Activated naive CD8-positive, alpha-beta T cell treated with anti-CD3 and anti-CD28 coated beads, Interleukin-2, amount 50 U/mL, for 24 hours (primary cell): ENCODE results near the gene TMEM123.

Experiments used
- ATAC-seq: fragments of 150-1000 bp; cut with Tn5 transposase; one replicate; pipeline ENCODE4 v1.10.0; 2021
- DNase-seq: peaks from one replicate; pipeline ENCODE4 v3.0.0; 2021
- H3K27ac Mint-ChIP-seq: one replicate; pipeline ENCODE4 v1.8.0; 2021; ENCODE audit warnings: mild to moderate bottlenecking, mixed read lengths
- H3K27me3 Mint-ChIP-seq: one replicate; pipeline ENCODE4 v1.8.0; 2021; ENCODE audit warnings: mixed read lengths
- H3K36me3 Mint-ChIP-seq: one replicate; pipeline ENCODE4 v1.8.0; 2021; ENCODE audit warnings: low read depth, mixed read lengths
- H3K4me1 Mint-ChIP-seq: one replicate; pipeline ENCODE4 v1.8.0; 2021; ENCODE audit warnings: mixed read lengths
- H3K4me3 Mint-ChIP-seq: one replicate; pipeline ENCODE4 v1.8.0; 2021; ENCODE audit warnings: mild to moderate bottlenecking, moderate library complexity, mixed read lengths
- H3K9me3 Mint-ChIP-seq: one replicate; pipeline ENCODE4 v1.8.0; 2021; ENCODE audit warnings: mixed read lengths

TMEM123 gene

GRCh38 chr11:102465696-102466095, 13.1 kb upstream of the TMEM123 start:
- no peaks in the 10 kb centered on the region for H3K9me3 Mint-ChIP-seq
- no peaks in the 10 kb centered on the region for H3K27me3 Mint-ChIP-seq
- ATAC-seq (no peak), DNase-seq (no peak)
- peaks cover 80% of the 10 kb centered on the region for H3K4me1 Mint-ChIP-seq
- H3K4me3 Mint-ChIP-seq: no peak overlapping the region
- H3K27ac Mint-ChIP-seq: peak overlapping the region; percentile 24
- no peaks in the 10 kb centered on the region for H3K36me3 Mint-ChIP-seq

GRCh38 chr11:102464859-102465500, 12.4 kb upstream of the TMEM123 start:
- H3K4me3 Mint-ChIP-seq: no peak overlapping the region
- DNase-seq (no peak), ATAC-seq (no peak)
- no peak overlapping the region for H3K27ac Mint-ChIP-seq
- H3K36me3 Mint-ChIP-seq: no peaks in the 10 kb centered on the region
- H3K4me1 Mint-ChIP-seq: peaks cover 76% of the 10 kb centered on the region
- H3K27me3 Mint-ChIP-seq: no peaks in the 10 kb centered on the region
- peaks cover 3% of the 10 kb centered on the region for H3K9me3 Mint-ChIP-seq

GRCh38 chr11:102464037-102464436, 11.5 kb upstream of the TMEM123 start:
- Mint-ChIP-seq H3K27me3 (no peaks in the 10 kb centered on the region), H3K4me1 (peaks cover 76% of the 10 kb centered on the region), H3K27ac (no peak overlapping the region), H3K9me3 (peaks cover 8% of the 10 kb centered on the region), H3K4me3 (no peak overlapping the region), H3K36me3 (no peaks in the 10 kb centered on the region)
- ATAC-seq (no peak), DNase-seq (no peak)

GRCh38 chr11:102462610-102463009, 10.0 kb upstream of the TMEM123 start:
- Mint-ChIP-seq H3K27me3 (no peaks in the 10 kb centered on the region), H3K4me3 (no peak overlapping the region), H3K9me3 (peaks cover 8% of the 10 kb centered on the region), H3K36me3 (no peaks in the 10 kb centered on the region), H3K27ac (no peak overlapping the region), H3K4me1 (peaks cover 76% of the 10 kb centered on the region)
- no peak for ATAC-seq
- DNase-seq: no peak

GRCh38 chr11:102459393-102459792, 6.8 kb upstream of the TMEM123 start:
- no peaks in the 10 kb centered on the region for H3K36me3 Mint-ChIP-seq
- ATAC-seq (no peak), DNase-seq (no peak)
- no peaks in the 10 kb centered on the region for H3K27me3 Mint-ChIP-seq
- peaks cover 77% of the 10 kb centered on the region for H3K4me1 Mint-ChIP-seq
- peak overlapping the region; percentile 43 for H3K27ac Mint-ChIP-seq
- H3K4me3 Mint-ChIP-seq: no peak overlapping the region
- peaks cover 8% of the 10 kb centered on the region for H3K9me3 Mint-ChIP-seq

GRCh38 chr11:102458548-102458947, 6.0 kb upstream of the TMEM123 start:
- DNase-seq: no peak
- Mint-ChIP-seq H3K27me3 (no peaks in the 10 kb centered on the region), H3K36me3 (no peaks in the 10 kb centered on the region), H3K4me1 (peaks cover 79% of the 10 kb centered on the region), H3K4me3 (no peak overlapping the region), H3K27ac (peak overlapping the region; percentile 21), H3K9me3 (peaks cover 8% of the 10 kb centered on the region)
- no peak for ATAC-seq

- Mint-ChIP-seq H3K4me1 (peaks cover 84% of the 10 kb centered on the region), H3K9me3 (peaks cover 8% of the 10 kb centered on the region), H3K27me3 (no peaks in the 10 kb centered on the region), H3K27ac (peak overlapping the region; percentile 21), H3K36me3 (no peaks in the 10 kb centered on the region), H3K4me3 (no peak overlapping the region)
- ATAC-seq: no peak
- no peak for DNase-seq
Observed at GRCh38 chr11:102457865-102458264, 5.3 kb upstream of the TMEM123 start.

- DNase-seq: no peak
- Mint-ChIP-seq H3K4me3 (peak overlapping the region; percentile 24), H3K27me3 (no peaks in the 10 kb centered on the region), H3K4me1 (peaks cover 82% of the 10 kb centered on the region), H3K9me3 (peaks cover 8% of the 10 kb centered on the region), H3K27ac (no peak overlapping the region), H3K36me3 (no peaks in the 10 kb centered on the region)
- ATAC-seq: no peak
Observed at GRCh38 chr11:102457056-102457677, 4.6 kb upstream of the TMEM123 start.

- Mint-ChIP-seq H3K27me3 (no peaks in the 10 kb centered on the region), H3K4me3 (no peak overlapping the region), H3K9me3 (peaks cover 8% of the 10 kb centered on the region), H3K4me1 (peaks cover 80% of the 10 kb centered on the region), H3K27ac (no peak overlapping the region), H3K36me3 (peaks cover 2% of the 10 kb centered on the region)
- no peak for DNase-seq
- ATAC-seq: no peak
Observed at GRCh38 chr11:102456381-102456780, 3.8 kb upstream of the TMEM123 start.

GRCh38 chr11:102453921-102454320, 1.4 kb upstream of the TMEM123 start:
- Mint-ChIP-seq H3K27ac (peak overlapping the region; percentile 96), H3K4me3 (peak overlapping the region; percentile 27), H3K27me3 (no peaks in the 10 kb centered on the region), H3K36me3 (peaks cover 13% of the 10 kb centered on the region), H3K4me1 (peaks cover 80% of the 10 kb centered on the region), H3K9me3 (no peaks in the 10 kb centered on the region)
- ATAC-seq (no peak), DNase-seq (no peak)

GRCh38 chr11:102453302-102453695, 734 bp upstream of the TMEM123 start:
- DNase-seq (no peak), ATAC-seq (no peak)
- Mint-ChIP-seq H3K9me3 (no peaks in the 10 kb centered on the region), H3K4me3 (peak overlapping the region; percentile 86), H3K4me1 (peaks cover 80% of the 10 kb centered on the region), H3K27me3 (no peaks in the 10 kb centered on the region), H3K27ac (peak overlapping the region; percentile 96), H3K36me3 (peaks cover 17% of the 10 kb centered on the region)

- peak overlapping the region; percentile 86 for H3K4me3 Mint-ChIP-seq
- peaks cover 80% of the 10 kb centered on the region for H3K4me1 Mint-ChIP-seq
- peak overlapping the region; percentile 94 for H3K27ac Mint-ChIP-seq
- ATAC-seq: peak; percentile 57
- no peaks in the 10 kb centered on the region for H3K9me3 Mint-ChIP-seq
- DNase-seq: peak; percentile 77
- H3K27me3 Mint-ChIP-seq: no peaks in the 10 kb centered on the region
- peaks cover 31% of the 10 kb centered on the region for H3K36me3 Mint-ChIP-seq
Observed at GRCh38 chr11:102451681-102452460, 694 bp downstream of the TMEM123 start.

- Mint-ChIP-seq H3K36me3 (peaks cover 38% of the 10 kb centered on the region), H3K4me3 (peak overlapping the region; percentile 86), H3K27ac (peak overlapping the region; percentile 94), H3K27me3 (no peaks in the 10 kb centered on the region), H3K9me3 (no peaks in the 10 kb centered on the region), H3K4me1 (peaks cover 80% of the 10 kb centered on the region)
- no peak for DNase-seq
- no peak for ATAC-seq
Observed at GRCh38 chr11:102451041-102451680, 1.4 kb downstream of the TMEM123 start.

- peak overlapping the region; percentile 86 for H3K27ac Mint-ChIP-seq
- peaks cover 79% of the 10 kb centered on the region for H3K4me1 Mint-ChIP-seq
- H3K27me3 Mint-ChIP-seq: no peaks in the 10 kb centered on the region
Observed at GRCh38 chr11:102449651-102450570, 2.7 kb downstream of the TMEM123 start.

More at GRCh38 chr11:102449651-102450570, 2.7 kb downstream of the TMEM123 start:
- H3K36me3 Mint-ChIP-seq: peaks cover 51% of the 10 kb centered on the region
- H3K4me3 Mint-ChIP-seq: peak overlapping the region; percentile 86
- no peak for ATAC-seq
- no peak for DNase-seq
- peaks cover 4% of the 10 kb centered on the region for H3K9me3 Mint-ChIP-seq
